Type B pancreatic cell (in vitro differentiated cells): ENCODE data around the gene RBFOX1. TPM values are rescaled to one million over a fixed set of nuclear protein-coding genes. Genes with fewer than 3 reads are reported as not detected.

Experiments
- DNase-seq: peaks from one replicate; pipeline ENCODE4 v3.0.0; 2021; ENCODE audit warnings: mixed read lengths; ENCODE audit not compliant: unreplicated experiment; ENCODE audit errors: extremely low spot score
- H3K27ac Mint-ChIP-seq: 2 replicates; pipeline ENCODE4 v1.8.0; 2021; ENCODE audit warnings: mild to moderate bottlenecking, mixed read lengths
- H3K27me3 Mint-ChIP-seq: 2 replicates; pipeline ENCODE4 v1.8.0; 2021; ENCODE audit warnings: mixed read lengths
- H3K36me3 Mint-ChIP-seq: 2 replicates; pipeline ENCODE4 v1.8.0; 2021; ENCODE audit warnings: mixed read lengths
- H3K4me1 Mint-ChIP-seq: one replicate; pipeline ENCODE4 v1.8.0; 2021; ENCODE audit warnings: mixed read lengths; ENCODE audit not compliant: unreplicated experiment
- H3K4me3 Mint-ChIP-seq: 2 replicates; pipeline ENCODE4 v1.8.0; 2021; ENCODE audit warnings: mild to moderate bottlenecking, mixed read lengths
- H3K9me3 Mint-ChIP-seq: 2 replicates; pipeline ENCODE4 v1.8.0; 2021; ENCODE audit warnings: mixed read lengths
- CTCF ChIP-seq: fragments of 200-600 bp; sonication (generic); conservative IDR thresholded peaks from 2 replicates; pipeline ENCODE4 v1.5.0; 2021; ENCODE audit warnings: antibody characterized with exemption, mild to moderate bottlenecking
- total RNA-seq: library from RNA; stranded (reverse); gene quantifications from 2 replicates; pipeline ENCODE4 v1.2.1, GENCODE V29; 2021; ENCODE audit warnings: low replicate concordance

RBFOX1 gene
- total RNA-seq, 1 donor from 2014 or later, result 21.0 TPM

GRCh38 chr16:7321661-7322060 is 11.0 kb upstream of the RBFOX1 start:
- Mint-ChIP-seq H3K9me3 (no peaks in the 10 kb centered on the region), H3K36me3 (no peaks in the 10 kb centered on the region), H3K27me3 (no peaks in the 10 kb centered on the region), H3K4me1 (no peaks in the 10 kb centered on the region), H3K4me3 (no peak overlapping the region), H3K27ac (no peak overlapping the region)
- DNase-seq, result no peak
- TF ChIP-seq CTCF, result no peak

GRCh38 chr16:7324321-7324720 is 8.3 kb upstream of the RBFOX1 start:
- Mint-ChIP-seq H3K9me3 (no peaks in the 10 kb centered on the region), H3K27me3 (peaks cover 4% of the 10 kb centered on the region), H3K36me3 (no peaks in the 10 kb centered on the region), H3K4me3 (no peak overlapping the region), H3K4me1 (no peaks in the 10 kb centered on the region), H3K27ac (no peak overlapping the region)
- no peak for DNase-seq
- no peak for TF ChIP-seq CTCF

- H3K27me3 Mint-ChIP-seq, result peaks cover 4% of the 10 kb centered on the region
- no peaks in the 10 kb centered on the region for H3K4me1 Mint-ChIP-seq
- H3K36me3 Mint-ChIP-seq, result no peaks in the 10 kb centered on the region
- H3K27ac Mint-ChIP-seq, result no peak overlapping the region
- no peak overlapping the region for H3K4me3 Mint-ChIP-seq
- H3K9me3 Mint-ChIP-seq, result no peaks in the 10 kb centered on the region
- no peak for DNase-seq
- no peak for TF ChIP-seq CTCF
Observed at GRCh38 chr16:7325834-7326233, 6.8 kb upstream of the RBFOX1 start.

GRCh38 chr16:7330709-7331108 is 1.9 kb upstream of the RBFOX1 start:
- Mint-ChIP-seq H3K9me3 (no peaks in the 10 kb centered on the region), H3K4me3 (no peak overlapping the region), H3K36me3 (no peaks in the 10 kb centered on the region), H3K4me1 (no peaks in the 10 kb centered on the region), H3K27me3 (peaks cover 13% of the 10 kb centered on the region), H3K27ac (no peak overlapping the region)
- DNase-seq, result no peak
- no peak for TF ChIP-seq CTCF

GRCh38 chr16:7331997-7332396 is 648 bp upstream of the RBFOX1 start:
- no peak overlapping the region for H3K27ac Mint-ChIP-seq
- no peaks in the 10 kb centered on the region for H3K36me3 Mint-ChIP-seq
- H3K4me3 Mint-ChIP-seq, result no peak overlapping the region
- no peak for TF ChIP-seq CTCF
- H3K9me3 Mint-ChIP-seq, result no peaks in the 10 kb centered on the region
- DNase-seq, result no peak
- H3K4me1 Mint-ChIP-seq, result no peaks in the 10 kb centered on the region
- H3K27me3 Mint-ChIP-seq, result peaks cover 13% of the 10 kb centered on the region

- TF ChIP-seq CTCF, result no peak
- Mint-ChIP-seq H3K4me1 (no peaks in the 10 kb centered on the region), H3K36me3 (no peaks in the 10 kb centered on the region), H3K27me3 (peaks cover 9% of the 10 kb centered on the region), H3K4me3 (no peak overlapping the region), H3K27ac (no peak overlapping the region), H3K9me3 (no peaks in the 10 kb centered on the region)
- DNase-seq, result no peak
Observed at GRCh38 chr16:7333180-7333725, 608 bp downstream of the RBFOX1 start.
